Activated T-cell treated with anti-CD3 and anti-CD28 coated beads, Interleukin-2, amount 50 U/mL, for 4 hours (primary cell): ENCODE measurements around the gene GCNT3. TPM values are rescaled to one million over a fixed set of nuclear protein-coding genes. Genes with fewer than 3 reads are reported as not detected.

ENCODE experiments used
- ATAC-seq, 2 donors: fragments of 200-7000 bp; cut with Tn5 transposase; one replicate each; pipeline ENCODE4 v1.10.0; 2021
- DNase-seq: peaks from one replicate; pipeline ENCODE4 v3.0.0-alpha.2; 2020
- H3K27me3 Mint-ChIP-seq: one replicate; pipeline ENCODE4 v1.8.0; 2021; ENCODE audit warnings: low read depth, mixed read lengths
- H3K36me3 Mint-ChIP-seq: one replicate; pipeline ENCODE4 v1.8.0; 2022; ENCODE audit warnings: mixed read lengths; ENCODE audit not compliant: insufficient read depth
- H3K4me1 Mint-ChIP-seq: one replicate; pipeline ENCODE4 v1.8.0; 2021; ENCODE audit warnings: low read depth, mixed read lengths
- H3K4me3 Mint-ChIP-seq: one replicate; pipeline ENCODE4 v1.8.0; 2021; ENCODE audit warnings: mild to moderate bottlenecking, moderate library complexity, mixed read lengths
- H3K9me3 Mint-ChIP-seq: one replicate; pipeline ENCODE4 v1.8.0; 2021; ENCODE audit warnings: mixed read lengths
- total RNA-seq, 3 donors: library from RNA; stranded (reverse); gene quantifications; one replicate each; pipeline ENCODE4 v1.2.1, GENCODE V29; 2021

GCNT3 gene, protein sequence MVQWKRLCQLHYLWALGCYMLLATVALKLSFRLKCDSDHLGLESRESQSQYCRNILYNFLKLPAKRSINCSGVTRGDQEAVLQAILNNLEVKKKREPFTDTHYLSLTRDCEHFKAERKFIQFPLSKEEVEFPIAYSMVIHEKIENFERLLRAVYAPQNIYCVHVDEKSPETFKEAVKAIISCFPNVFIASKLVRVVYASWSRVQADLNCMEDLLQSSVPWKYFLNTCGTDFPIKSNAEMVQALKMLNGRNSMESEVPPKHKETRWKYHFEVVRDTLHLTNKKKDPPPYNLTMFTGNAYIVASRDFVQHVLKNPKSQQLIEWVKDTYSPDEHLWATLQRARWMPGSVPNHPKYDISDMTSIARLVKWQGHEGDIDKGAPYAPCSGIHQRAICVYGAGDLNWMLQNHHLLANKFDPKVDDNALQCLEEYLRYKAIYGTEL
- under 1 TPM in 1 of 3 donors, not detected in 2; 0.28 TPM for total RNA-seq

DNA sequence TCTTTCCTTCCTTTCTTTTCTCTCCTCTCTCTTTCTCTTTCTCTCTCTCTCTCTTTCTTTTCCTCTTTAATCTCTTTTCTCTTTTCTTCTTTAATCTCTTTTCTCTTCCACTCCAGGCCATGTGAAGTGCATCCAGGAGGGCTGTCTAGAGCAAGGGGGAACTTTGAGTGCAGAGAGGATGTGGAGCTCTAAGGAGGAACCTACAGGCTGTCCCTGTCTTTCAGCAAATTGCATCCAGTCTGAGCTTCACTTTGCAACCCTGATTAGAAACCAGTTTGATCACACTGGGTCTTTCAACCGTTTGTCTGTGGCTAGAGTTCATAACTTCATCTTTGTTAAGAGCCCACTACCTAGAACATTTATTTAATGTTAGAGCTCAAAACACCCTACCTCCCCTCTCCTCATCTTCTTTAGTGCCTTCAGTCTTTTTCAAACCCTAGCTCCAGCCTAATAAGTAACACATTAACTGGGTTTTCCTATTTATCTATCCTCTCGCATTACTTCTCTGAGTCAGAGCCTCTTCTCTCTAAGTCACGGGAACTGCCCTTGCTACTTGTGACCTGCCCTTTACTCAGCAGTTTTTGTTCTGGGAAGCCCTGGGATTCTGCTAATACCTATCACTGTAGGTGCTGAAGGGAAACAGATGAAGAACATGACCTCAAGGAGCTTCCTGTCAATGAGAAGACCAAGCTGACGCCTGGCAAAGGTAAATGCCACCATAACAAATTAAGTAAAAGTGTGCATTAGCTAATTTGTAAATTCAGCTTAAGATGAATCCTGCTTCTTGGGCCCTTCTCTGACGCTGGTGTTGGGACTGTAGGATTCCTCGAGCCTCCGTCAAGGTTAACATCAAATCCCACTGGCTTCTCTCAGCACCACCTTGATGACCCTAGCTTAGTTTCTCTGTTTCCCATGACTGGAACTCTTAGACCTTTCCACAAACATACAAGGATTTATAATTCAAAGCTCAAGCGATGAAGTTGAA lies at the start of gene GCNT3:
GCNT3 (plus strand) TSS at position 508 of the 985 bp plus-strand sequence. CDS start 6,456 bp downstream, outside the sequence.
- Mint-ChIP-seq H3K9me3 (no peaks in the 10 kb centered on the region), H3K4me1 (peaks cover 4% of the 10 kb centered on the region), H3K4me3 (no peak within 1 kb of the TSS), H3K36me3 (no peaks in the 10 kb centered on the region), H3K27me3 (peaks cover 18% of the 10 kb centered on the region)
- DNase-seq (no peak), ATAC-seq (no peak)

DNA sequence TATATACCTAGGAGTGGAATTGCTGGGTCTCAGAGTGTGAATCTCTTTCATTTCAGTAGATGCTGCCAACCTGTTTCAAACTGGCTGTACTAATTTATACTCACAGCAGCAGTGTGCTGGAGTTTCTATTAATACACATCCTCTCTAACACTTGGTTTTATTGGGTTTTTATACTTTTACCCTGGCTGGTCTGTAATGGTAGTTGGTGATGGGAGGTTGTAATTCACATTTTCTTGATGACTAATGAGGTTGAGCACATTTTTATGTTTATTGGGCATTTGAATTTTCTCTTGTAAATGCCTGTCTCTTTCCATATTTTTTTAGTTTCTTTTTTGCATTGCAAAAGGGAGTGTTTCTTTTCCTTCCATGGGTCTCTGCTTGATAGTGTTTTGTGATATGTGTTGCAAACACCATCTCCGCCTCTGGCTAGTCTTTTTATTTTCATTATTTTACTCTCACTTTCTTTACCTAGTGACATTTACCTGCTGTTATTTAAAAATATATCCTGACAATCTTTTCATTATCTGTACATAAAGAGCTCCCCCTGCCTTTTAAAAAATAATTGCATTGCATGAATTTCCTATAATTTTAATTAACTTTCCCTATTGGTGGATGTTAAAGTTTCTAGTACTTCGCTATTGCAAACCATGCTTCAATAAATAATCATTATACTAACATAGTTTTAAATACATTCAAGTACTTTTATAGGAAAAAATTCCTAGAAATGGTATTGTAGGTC lies 49.0 kb upstream of the GCNT3 start:
- Mint-ChIP-seq H3K4me1 (no peaks in the 10 kb centered on the region), H3K4me3 (no peak overlapping the region), H3K9me3 (no peaks in the 10 kb centered on the region), H3K36me3 (no peaks in the 10 kb centered on the region), H3K27me3 (peaks cover 6% of the 10 kb centered on the region)
- DNase-seq (no peak), ATAC-seq (no peak)

DNA sequence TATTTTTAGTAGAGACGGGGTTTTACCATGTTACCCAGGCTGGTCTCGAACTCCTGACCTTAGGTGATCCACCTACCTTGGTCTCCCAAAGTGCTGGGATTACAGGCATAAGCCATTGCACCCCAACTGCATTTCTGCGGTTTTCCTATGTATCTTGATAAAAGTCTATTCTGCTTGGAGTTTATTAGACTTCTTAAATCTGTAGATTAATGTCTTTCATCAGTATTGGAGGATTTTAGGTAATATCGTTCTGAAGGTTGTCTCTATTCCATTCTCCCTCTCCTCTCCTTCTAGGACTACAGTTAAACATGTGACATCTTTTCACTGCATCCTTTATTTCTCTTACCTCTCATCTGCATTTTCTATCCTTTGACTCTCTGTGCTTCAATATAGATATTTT lies 46.3 kb upstream of the GCNT3 start:
- no peaks in the 10 kb centered on the region for H3K36me3 Mint-ChIP-seq
- DNase-seq (no peak), ATAC-seq (no peak)
- H3K9me3 Mint-ChIP-seq: no peaks in the 10 kb centered on the region
- H3K4me1 Mint-ChIP-seq: no peaks in the 10 kb centered on the region
- H3K4me3 Mint-ChIP-seq: no peak overlapping the region
- peaks cover 6% of the 10 kb centered on the region for H3K27me3 Mint-ChIP-seq

DNA sequence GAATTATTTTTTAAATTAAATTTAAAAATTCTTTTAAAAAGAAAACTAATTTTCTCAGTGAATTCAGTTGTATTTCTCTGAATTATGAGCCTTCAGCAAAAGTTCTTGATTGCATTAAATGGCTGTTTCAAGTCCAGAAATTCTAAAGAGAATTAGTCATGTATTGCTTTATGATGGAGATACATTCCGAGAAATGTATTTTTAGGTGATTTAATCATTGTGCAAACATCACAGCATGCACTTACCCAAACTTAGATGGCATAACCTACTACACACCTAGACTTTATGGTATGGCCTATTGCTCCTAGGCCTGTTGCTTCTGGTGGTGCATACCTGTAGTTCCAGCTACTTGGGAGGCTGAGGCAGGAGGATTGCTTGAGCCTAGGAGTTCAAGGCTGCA lies 44.3 kb upstream of the GCNT3 start:
- Mint-ChIP-seq H3K27me3 (peaks cover 6% of the 10 kb centered on the region), H3K36me3 (no peaks in the 10 kb centered on the region), H3K9me3 (no peaks in the 10 kb centered on the region), H3K4me3 (no peak overlapping the region), H3K4me1 (no peaks in the 10 kb centered on the region)
- DNase-seq (no peak), ATAC-seq (no peak)

DNA sequence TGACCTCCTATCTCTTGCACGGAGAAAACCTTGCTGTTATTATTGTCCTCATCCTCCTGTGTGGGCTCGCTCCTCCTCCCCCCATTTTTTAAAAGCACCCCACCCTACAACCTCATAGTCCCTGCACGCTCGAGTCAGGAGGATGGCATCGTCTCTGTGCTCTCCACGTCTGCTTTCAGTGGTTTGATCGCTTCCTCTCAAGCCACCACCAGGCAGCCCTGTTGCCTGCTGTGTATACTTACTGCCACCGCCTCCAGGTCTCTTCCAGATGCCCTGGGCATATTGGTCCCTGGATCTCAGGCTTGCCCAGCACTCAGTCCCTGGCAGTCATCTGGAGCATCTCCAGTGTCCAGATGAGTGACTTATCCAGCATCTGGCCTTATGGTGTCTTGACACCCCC lies 42.1 kb upstream of the GCNT3 start:
- Mint-ChIP-seq H3K9me3 (no peaks in the 10 kb centered on the region), H3K36me3 (no peaks in the 10 kb centered on the region), H3K4me3 (no peak overlapping the region), H3K4me1 (no peaks in the 10 kb centered on the region), H3K27me3 (peaks cover 6% of the 10 kb centered on the region)
- DNase-seq (no peak), ATAC-seq (no peak)

DNA sequence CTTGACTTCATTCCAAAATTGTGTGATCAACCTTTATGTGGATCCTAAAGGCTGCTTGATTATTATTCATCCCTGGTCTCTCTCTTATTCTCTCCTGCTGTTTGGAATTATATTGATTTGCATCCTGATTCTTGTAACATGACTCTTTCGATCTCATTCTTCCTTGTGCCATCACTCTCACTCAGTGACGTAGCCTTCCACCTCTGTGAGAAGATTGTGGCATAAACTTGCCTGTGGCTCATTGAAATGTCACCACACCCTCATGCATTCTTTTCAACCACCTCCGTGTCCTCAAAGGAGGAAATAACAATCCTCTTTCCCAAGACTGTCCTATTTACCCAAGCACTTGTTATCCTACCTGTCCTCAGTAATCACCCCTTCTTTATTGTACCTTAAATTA lies 41.3 kb upstream of the GCNT3 start:
- Mint-ChIP-seq H3K36me3 (no peaks in the 10 kb centered on the region), H3K4me1 (no peaks in the 10 kb centered on the region), H3K4me3 (no peak overlapping the region), H3K9me3 (no peaks in the 10 kb centered on the region), H3K27me3 (peaks cover 6% of the 10 kb centered on the region)
- ATAC-seq (no peak), DNase-seq (no peak)

DNA sequence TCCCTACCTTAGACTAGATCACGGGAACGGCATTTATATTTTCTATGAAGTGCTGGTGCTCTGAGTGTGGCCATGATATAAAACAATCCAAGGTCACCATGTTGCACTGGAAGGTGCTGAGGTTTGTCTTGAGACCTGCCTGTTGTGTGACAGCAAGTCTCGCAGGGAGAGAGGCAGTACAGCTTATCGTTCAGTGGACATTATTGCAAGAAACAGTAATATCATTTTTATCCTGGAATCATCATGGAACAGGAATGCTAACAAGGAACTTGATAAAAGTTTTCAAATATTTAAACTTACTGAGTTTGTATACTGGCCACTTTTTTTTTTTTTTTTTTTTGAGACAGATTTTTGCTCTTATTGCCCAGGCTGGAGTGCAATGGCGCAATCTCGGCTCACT lies 40.0 kb upstream of the GCNT3 start:
- peaks cover 5% of the 10 kb centered on the region for H3K27me3 Mint-ChIP-seq
- H3K4me3 Mint-ChIP-seq: no peak overlapping the region
- no peaks in the 10 kb centered on the region for H3K36me3 Mint-ChIP-seq
- H3K4me1 Mint-ChIP-seq: no peaks in the 10 kb centered on the region
- no peaks in the 10 kb centered on the region for H3K9me3 Mint-ChIP-seq
- ATAC-seq (no peak), DNase-seq (no peak)

DNA sequence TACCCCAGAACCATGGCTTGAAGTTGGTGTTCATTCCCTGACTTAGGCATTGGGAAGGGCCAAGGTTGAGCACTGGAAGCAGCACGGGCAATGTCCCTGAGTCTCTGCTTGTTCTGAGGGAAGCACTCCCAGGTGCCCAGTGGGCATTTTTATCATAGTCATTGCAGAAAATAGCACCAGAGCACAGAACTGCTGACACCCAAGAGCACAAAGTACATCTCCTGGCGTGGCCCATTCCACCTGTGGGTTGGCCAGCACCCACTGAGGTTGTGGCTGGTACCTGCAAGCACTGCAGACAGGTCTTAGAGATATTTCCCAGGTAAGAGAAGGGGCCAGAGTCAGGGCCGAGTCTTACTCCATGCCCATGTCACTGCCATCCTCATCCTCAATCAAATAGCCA lies 28.5 kb upstream of the GCNT3 start:
- Mint-ChIP-seq H3K4me3 (no peak overlapping the region), H3K36me3 (no peaks in the 10 kb centered on the region)

DNA sequence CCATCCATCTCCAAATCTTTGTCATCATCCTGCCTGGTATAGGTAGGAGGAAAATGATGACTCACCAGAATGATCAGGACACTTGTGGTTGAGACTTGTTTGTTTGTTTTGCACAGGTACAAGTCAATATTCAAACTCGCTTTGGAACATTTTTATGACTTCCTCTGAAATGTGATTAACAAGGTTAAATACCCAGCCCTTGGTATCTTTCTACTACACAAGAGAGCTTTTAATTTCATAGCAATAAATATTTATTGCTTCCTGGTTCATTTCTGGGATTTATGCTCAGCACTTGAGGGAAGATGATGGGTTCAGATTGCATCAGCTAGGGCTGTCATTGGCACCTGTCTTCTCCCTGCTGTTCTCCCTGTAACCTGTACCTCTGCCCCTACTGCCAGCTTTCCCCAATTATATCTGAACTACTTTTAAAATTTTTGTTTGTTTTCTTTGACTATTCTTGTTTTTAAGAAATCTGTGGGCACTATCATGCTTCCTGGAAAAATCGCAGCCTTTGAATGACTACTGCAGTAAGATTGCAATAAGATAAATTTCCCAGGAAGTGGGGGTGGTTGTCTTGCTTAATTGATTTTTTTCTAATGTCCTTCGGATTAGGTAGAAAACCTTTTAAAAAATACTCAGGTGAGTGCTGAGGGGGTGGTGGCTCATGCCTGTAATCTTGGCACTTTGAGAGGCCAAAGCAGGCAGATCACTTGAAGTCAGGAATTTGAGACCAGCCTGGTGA lies 24.3 kb upstream of the GCNT3 start:
- Mint-ChIP-seq H3K4me3 (no peak overlapping the region), H3K36me3 (no peaks in the 10 kb centered on the region), H3K4me1 (peaks cover 15% of the 10 kb centered on the region), H3K27me3 (peaks cover 7% of the 10 kb centered on the region), H3K9me3 (no peaks in the 10 kb centered on the region)
- no peak for ATAC-seq
- no peak for DNase-seq

More for the DNA sequence above, 28.5 kb upstream of the GCNT3 start:
- no peak for DNase-seq
- Mint-ChIP-seq H3K27me3 (no peaks in the 10 kb centered on the region), H3K4me1 (peaks cover 4% of the 10 kb centered on the region), H3K9me3 (no peaks in the 10 kb centered on the region)
- no peak for ATAC-seq

DNA sequence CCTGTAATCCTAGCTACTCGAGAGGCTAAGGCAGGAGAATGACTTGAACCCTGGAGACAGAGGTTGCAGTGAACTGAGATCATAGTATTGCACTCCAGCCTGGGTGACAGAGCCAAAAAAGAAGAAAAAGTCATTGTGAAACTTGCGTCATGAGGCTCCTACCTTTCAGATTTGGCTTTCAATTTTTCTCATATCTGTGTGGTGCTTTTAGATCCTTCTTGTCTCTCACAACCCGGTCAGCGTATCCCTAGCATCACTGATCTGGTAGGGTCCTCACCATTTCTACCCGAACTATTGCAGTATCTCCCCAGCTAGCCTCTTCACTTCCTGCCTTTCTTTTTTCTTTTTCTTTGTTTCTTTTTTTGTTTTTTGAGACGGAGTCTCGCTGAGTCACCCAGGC lies 21.6 kb upstream of the GCNT3 start:
- peaks cover 15% of the 10 kb centered on the region for H3K4me1 Mint-ChIP-seq
- H3K27me3 Mint-ChIP-seq: peaks cover 7% of the 10 kb centered on the region
- H3K9me3 Mint-ChIP-seq: no peaks in the 10 kb centered on the region
- no peaks in the 10 kb centered on the region for H3K36me3 Mint-ChIP-seq
- no peak overlapping the region for H3K4me3 Mint-ChIP-seq
- no peak for DNase-seq
- peak; percentile 60 to 63 for ATAC-seq

DNA sequence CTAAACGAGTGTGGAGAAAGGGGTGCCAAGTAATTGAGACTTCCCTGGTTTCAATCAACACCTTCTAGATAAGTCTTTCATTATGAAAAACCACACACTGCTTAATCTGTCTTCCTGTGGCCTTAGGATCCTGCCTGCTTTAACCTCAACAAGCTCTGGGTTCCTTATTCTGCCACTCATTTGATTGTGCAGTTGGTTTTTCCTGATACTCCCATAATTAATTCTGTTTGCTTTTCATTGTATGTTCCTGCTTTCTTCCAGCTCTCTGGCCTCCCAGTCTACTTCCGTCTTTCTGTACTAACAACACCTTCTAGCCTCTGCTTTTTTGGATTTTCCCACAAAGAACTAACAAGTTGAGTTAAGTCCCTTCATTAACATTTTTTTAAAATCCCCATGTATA lies 20.2 kb upstream of the GCNT3 start:
- Mint-ChIP-seq H3K4me3 (no peak overlapping the region), H3K27me3 (peaks cover 7% of the 10 kb centered on the region), H3K4me1 (peaks cover 15% of the 10 kb centered on the region), H3K36me3 (no peaks in the 10 kb centered on the region), H3K9me3 (no peaks in the 10 kb centered on the region)
- DNase-seq (no peak), ATAC-seq (no peak)

DNA sequence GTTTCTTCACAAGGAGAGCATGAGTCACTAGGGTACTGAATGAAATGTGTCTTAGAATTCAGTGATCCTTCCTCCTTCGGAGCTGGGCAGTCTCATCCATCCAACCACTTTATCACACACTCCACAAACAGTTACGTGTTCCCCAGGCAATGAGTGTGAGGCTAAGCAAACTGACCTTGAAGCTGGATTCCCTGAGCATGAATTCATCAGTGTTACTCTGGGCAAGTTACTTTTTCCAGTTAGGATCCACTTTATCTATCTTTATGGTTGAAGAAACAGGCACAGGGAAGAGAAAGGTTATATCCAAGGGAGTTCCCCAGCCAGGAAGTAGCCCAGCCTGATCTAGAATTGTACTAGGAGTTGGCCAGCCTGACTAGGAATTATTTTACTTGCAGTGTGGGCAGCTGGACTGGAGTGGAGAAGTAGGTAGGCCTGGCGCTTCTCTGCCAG lies 17.1 kb upstream of the GCNT3 start:
- Mint-ChIP-seq H3K36me3 (no peaks in the 10 kb centered on the region), H3K9me3 (no peaks in the 10 kb centered on the region), H3K27me3 (peaks cover 4% of the 10 kb centered on the region), H3K4me1 (peaks cover 10% of the 10 kb centered on the region), H3K4me3 (no peak overlapping the region)
- DNase-seq (no peak), ATAC-seq (no peak)

DNA sequence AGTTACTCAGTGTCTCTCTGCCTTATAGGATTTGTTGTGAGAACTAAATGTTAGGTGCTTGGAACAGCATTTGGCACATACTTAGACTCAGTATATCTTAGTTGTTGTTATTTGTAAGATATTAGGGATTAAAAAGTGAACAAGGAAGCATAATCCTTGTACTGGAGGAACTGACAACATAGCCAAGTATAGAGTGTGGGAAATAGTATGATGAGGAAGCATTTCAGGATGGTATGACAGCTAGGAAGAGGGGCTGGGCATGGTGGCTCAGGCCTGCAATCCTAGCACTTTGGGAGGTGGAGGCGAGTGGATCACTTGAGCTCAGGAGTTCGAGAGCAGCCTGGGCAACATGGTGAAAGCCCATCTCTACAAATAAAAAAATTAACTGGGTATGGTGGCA lies 16.6 kb upstream of the GCNT3 start:
- Mint-ChIP-seq H3K4me3 (no peak overlapping the region), H3K36me3 (no peaks in the 10 kb centered on the region), H3K9me3 (no peaks in the 10 kb centered on the region), H3K4me1 (peaks cover 8% of the 10 kb centered on the region), H3K27me3 (peaks cover 2% of the 10 kb centered on the region)
- ATAC-seq: no peak
- no peak for DNase-seq
